ENCODE data around the gene FOXO6. TPM values are rescaled to one million over a fixed set of nuclear protein-coding genes. Genes with fewer than 3 reads are reported as not detected.

The FOXO6 gene
- total and polyA plus RNA-seq, 9 of the 15 experiments (the other 6 are each of a cell fraction or from before 2014, with no cell fraction given): 0.04 to 0.31 (median 0.12) TPM; not detected in 5

DNA sequence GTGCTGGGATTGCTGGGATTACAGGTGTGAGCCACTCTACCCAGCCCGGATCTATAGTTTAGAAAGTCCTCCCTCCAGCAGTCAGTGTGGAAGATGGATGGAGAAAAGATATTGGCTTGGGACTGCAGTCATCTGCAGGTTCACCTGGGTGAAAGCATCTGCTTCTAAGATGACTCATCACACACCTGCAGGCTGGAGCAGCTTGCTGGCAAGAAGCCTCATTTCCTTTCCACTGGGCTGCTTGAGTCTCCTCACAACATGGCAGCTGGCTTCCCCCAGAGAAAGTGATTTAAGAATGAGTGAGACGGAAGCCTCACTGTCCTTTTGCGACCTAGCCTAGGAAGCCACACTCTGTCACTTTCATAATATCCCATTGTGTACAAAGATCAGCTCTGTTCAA is 50.0 kb downstream of the FOXO6 start:
- CTCF ChIA-PET (ENCODE audit: low intra/inter-chr PET ratio): no interaction called here
- no peak for ATAC-seq
- in situ Hi-C loops (cut with MboI): loop anchor here (5.0 kb wide), 1 partner anchor 84 kb away; no protein-coding TSS in a partner anchor

More for the DNA sequence above, 50.0 kb downstream of the FOXO6 start:
- H3K4me2 ChIP-seq (ENCODE audit: insufficient read depth, low read length): no peak overlapping the region
- TF ChIP-seq, protein P1, sequence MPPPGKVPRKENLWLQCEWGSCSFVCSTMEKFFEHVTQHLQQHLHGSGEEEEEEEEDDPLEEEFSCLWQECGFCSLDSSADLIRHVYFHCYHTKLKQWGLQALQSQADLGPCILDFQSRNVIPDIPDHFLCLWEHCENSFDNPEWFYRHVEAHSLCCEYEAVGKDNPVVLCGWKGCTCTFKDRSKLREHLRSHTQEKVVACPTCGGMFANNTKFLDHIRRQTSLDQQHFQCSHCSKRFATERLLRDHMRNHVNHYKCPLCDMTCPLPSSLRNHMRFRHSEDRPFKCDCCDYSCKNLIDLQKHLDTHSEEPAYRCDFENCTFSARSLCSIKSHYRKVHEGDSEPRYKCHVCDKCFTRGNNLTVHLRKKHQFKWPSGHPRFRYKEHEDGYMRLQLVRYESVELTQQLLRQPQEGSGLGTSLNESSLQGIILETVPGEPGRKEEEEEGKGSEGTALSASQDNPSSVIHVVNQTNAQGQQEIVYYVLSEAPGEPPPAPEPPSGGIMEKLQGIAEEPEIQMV (tag; conservative IDR thresholded peaks at IDR 0.05; ENCODE audit: low read depth): no peak
- TF ChIP-seq GATAD2B (IDR thresholded peaks at IDR 0.05; ENCODE audit: borderline replicate concordance) (no peak), MCM3 (IDR thresholded peaks at IDR 0.05) (no peak), ZSCAN29 (IDR thresholded peaks at IDR 0.05) (no peak), RFX5 (IDR thresholded peaks at IDR 0.05; ENCODE audit: low read depth, low read length) (no peak), SUPT5H (IDR thresholded peaks at IDR 0.05) (no peak), POLR2AphosphoS2 (IDR thresholded peaks at IDR 0.05; ENCODE audit: low read length) (no peak), GTF2E2 (tag; IDR thresholded peaks at IDR 0.05) (no peak), XRCC3 (IDR thresholded peaks at IDR 0.05) (no peak), SAFB2 (IDR thresholded peaks at IDR 0.05; ENCODE audit: borderline replicate concordance, low read depth, low read length, severe bottlenecking) (no peak), NR3C1 (CRISPR knock-in tag; IDR thresholded peaks at IDR 0.05) (no peak), NONO (IDR thresholded peaks at IDR 0.05; ENCODE audit: low read depth in 2 of 2, low read length in 1 of 2) (no peak), KDM4B (IDR thresholded peaks at IDR 0.05; ENCODE audit: borderline replicate concordance in 2 of 2, low read depth in 1 of 2) (no peak), ZNF133 (CRISPR knock-in tag; IDR thresholded peaks at IDR 0.05) (no peak), RUNX1 (IDR thresholded peaks at IDR 0.05; ENCODE audit: low read depth) (no peak), ZNF77 (CRISPR knock-in tag; IDR thresholded peaks at IDR 0.05) (no peak)
- TF ChIP-seq, protein P2, sequence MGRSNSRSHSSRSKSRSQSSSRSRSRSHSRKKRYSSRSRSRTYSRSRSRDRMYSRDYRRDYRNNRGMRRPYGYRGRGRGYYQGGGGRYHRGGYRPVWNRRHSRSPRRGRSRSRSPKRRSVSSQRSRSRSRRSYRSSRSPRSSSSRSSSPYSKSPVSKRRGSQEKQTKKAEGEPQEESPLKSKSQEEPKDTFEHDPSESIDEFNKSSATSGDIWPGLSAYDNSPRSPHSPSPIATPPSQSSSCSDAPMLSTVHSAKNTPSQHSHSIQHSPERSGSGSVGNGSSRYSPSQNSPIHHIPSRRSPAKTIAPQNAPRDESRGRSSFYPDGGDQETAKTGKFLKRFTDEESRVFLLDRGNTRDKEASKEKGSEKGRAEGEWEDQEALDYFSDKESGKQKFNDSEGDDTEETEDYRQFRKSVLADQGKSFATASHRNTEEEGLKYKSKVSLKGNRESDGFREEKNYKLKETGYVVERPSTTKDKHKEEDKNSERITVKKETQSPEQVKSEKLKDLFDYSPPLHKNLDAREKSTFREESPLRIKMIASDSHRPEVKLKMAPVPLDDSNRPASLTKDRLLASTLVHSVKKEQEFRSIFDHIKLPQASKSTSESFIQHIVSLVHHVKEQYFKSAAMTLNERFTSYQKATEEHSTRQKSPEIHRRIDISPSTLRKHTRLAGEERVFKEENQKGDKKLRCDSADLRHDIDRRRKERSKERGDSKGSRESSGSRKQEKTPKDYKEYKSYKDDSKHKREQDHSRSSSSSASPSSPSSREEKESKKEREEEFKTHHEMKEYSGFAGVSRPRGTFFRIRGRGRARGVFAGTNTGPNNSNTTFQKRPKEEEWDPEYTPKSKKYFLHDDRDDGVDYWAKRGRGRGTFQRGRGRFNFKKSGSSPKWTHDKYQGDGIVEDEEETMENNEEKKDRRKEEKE (IDR thresholded peaks at IDR 0.05; ENCODE audit: borderline replicate concordance in 1 of 2, control insufficient read depth in 1 of 2, low read depth in 2 of 2, low read length in 1 of 2): no peak
- no TSS peak for BruUV-seq (replicated peaks)
- DNase-seq (ENCODE audit: extremely low read depth in 1 of 4, low spot score in 3 of 4) (no peak), FAIRE-seq (no peak)
- 2% methylated on average over 3 of the region's 3 CpGs for WGBS (ENCODE audit: insufficient coverage, low coverage, missing lambda C conversion rate)
- no peak overlapping the region for H2AFZ ChIP-seq (ENCODE audit: low read depth, low read length)
- H3K9me1 ChIP-seq (ENCODE audit: control insufficient read depth, insufficient read depth, low read length): no peaks in the 10 kb centered on the region
- H3K27me3 ChIP-seq (ENCODE audit: control insufficient read depth in 2 of 2, insufficient read depth in 2 of 2, low read length in 2 of 2): peaks cover 31 to 32% of the 10 kb centered on the region in 2 experiments
- no peaks in the 10 kb centered on the region for H3K9me3 ChIP-seq (replicated peaks; ENCODE audit: control insufficient read depth, insufficient read depth, low read depth, low read length)
- H3K79me2 ChIP-seq (ENCODE audit: control insufficient read depth, insufficient read depth, low read length): no peaks in the 10 kb centered on the region
- no peak overlapping the region for H3K9ac ChIP-seq (ENCODE audit: insufficient read depth in 1 of 2, low read depth in 2 of 2, low read length in 2 of 2)
- POLR2A ChIA-PET: interaction anchor here (0.6 kb wide), 1 partner anchor 20 kb away, joined by 3 read pairs; no protein-coding TSS in a partner anchor
- no peaks in the 10 kb centered on the region for H3K4me1 ChIP-seq (replicated peaks in 1 of 2; ENCODE audit: control insufficient read depth in 2 of 2, insufficient read depth in 2 of 2, low read length in 2 of 2)
- intact Hi-C loops (cut with micrococcal nuclease): no loop called here
- no peak overlapping the region for H3K4me3 ChIP-seq
- no peaks in the 10 kb centered on the region for H3K36me3 ChIP-seq (ENCODE audit: control insufficient read depth, insufficient read depth, low read length)
- H3K27ac ChIP-seq (ENCODE audit: extremely low read depth, low read depth, low read length): no peak overlapping the region
- H4K20me1 ChIP-seq (replicated peaks; ENCODE audit: control insufficient read depth, insufficient read depth, low read length): no peaks in the 10 kb centered on the region

All from K562 (cell line).